ENCODE results near the gene NETO1.

- TF ChIP-seq ZBTB40 (IDR thresholded peaks at IDR 0.05) = no peak
- TF ChIP-seq ZBTB40 (CRISPR knock-in tag; IDR thresholded peaks at IDR 0.05) = no peak
- TF ChIP-seq KDM1A (CRISPR knock-in tag; IDR thresholded peaks at IDR 0.05) = no peak
- no peak for TF ChIP-seq CTCF (CRISPR knock-in tag; IDR thresholded peaks at IDR 0.05)
- TF ChIP-seq PATZ1 (CRISPR knock-in tag; IDR thresholded peaks at IDR 0.05) = no peak
- TF ChIP-seq FOXM1 (CRISPR knock-in tag; IDR thresholded peaks at IDR 0.05) = no peak
Observed at GRCh38 chr18:72692595-72692994, 175.2 kb downstream of the NETO1 start.

Data from HepG2 (cell line).